HEK293T (cell line): ENCODE results near the gene PYGO2.

Source experiments
- CTCF ChIA-PET: fragments of 350-600 bp; formaldehyde crosslinking; extraction: SDS; loops from one replicate; lab custom pipeline; 2021; ENCODE audit warnings: antibody characterized with exemption, inconsistent platforms; lab: Yijun Ruan, JAX
- POLR2A ChIA-PET: fragments of 350-600 bp; formaldehyde crosslinking; extraction: SDS; loops from one replicate; lab custom pipeline; 2020; ENCODE audit warnings: antibody characterized with exemption, inconsistent platforms; lab: Yijun Ruan, JAX
- DNase-seq: peaks from one replicate; pipeline ENCODE4 v3.0.0; 2012; ENCODE audit warnings: mixed read lengths; ENCODE audit errors: extremely low spot score
- ARNT ChIP-seq: fragments of 450-650 bp; IDR thresholded peaks from 2 replicates; pipeline ENCODE4 v1.6.1; 2017; ENCODE audit warnings: mild to moderate bottlenecking
- BHLHE40 ChIP-seq: fragments of 450-650 bp; IDR thresholded peaks from 2 replicates; pipeline ENCODE4 v1.6.1; 2016; ENCODE audit warnings: mild to moderate bottlenecking, moderate library complexity, borderline replicate concordance
- CTBP1 ChIP-seq: fragments of 450-650 bp; IDR thresholded peaks from 2 replicates; pipeline ENCODE4 v1.6.1; 2016; ENCODE audit warnings: borderline replicate concordance
- ELF4 ChIP-seq: fragments of 450-650 bp; IDR thresholded peaks from 2 replicates; pipeline ENCODE4 v1.6.1; 2017; ENCODE audit warnings: antibody characterized with exemption
- FOXA1 ChIP-seq: fragments of 450-650 bp; IDR thresholded peaks from 2 replicates; pipeline ENCODE4 v1.6.1; 2016; ENCODE audit warnings: mild to moderate bottlenecking
- FOXK2 ChIP-seq: fragments of 450-650 bp; IDR thresholded peaks from 2 replicates; pipeline ENCODE4 v1.6.1; 2016; ENCODE audit warnings: mild to moderate bottlenecking
- FOXM1 ChIP-seq: fragments of 450-650 bp; IDR thresholded peaks from 2 replicates; pipeline ENCODE4 v1.6.1; 2017; ENCODE audit warnings: mild to moderate bottlenecking, borderline replicate concordance
- HDGF ChIP-seq: fragments of 450-650 bp; IDR thresholded peaks from 2 replicates; pipeline ENCODE4 v1.6.1; 2017; ENCODE audit warnings: antibody characterized with exemption, borderline replicate concordance
- L3MBTL2 ChIP-seq: fragments of 450-650 bp; conservative IDR thresholded peaks from 2 replicates; pipeline ENCODE4 v1.6.1; 2016; ENCODE audit warnings: mild to moderate bottlenecking
- LEF1 ChIP-seq: fragments of 450-650 bp; IDR thresholded peaks from 2 replicates; pipeline ENCODE4 v1.6.1; 2017; ENCODE audit warnings: mild to moderate bottlenecking, borderline replicate concordance
- NFRKB ChIP-seq: fragments of 450-650 bp; IDR thresholded peaks from 2 replicates; pipeline ENCODE4 v1.6.1; 2016; ENCODE audit warnings: mild to moderate bottlenecking, moderate library complexity
- SP1 ChIP-seq: fragments of 450-650 bp; IDR thresholded peaks from 2 replicates; pipeline ENCODE4 v1.6.1; 2017
- SUZ12 ChIP-seq: fragments of 450-650 bp; IDR thresholded peaks from 2 replicates; pipeline ENCODE4 v1.6.1; 2016; ENCODE audit warnings: mild to moderate bottlenecking
- TARDBP ChIP-seq: fragments of 450-650 bp; IDR thresholded peaks from 2 replicates; pipeline ENCODE4 v1.6.1; 2016
- ZNF384 ChIP-seq: fragments of 450-650 bp; IDR thresholded peaks from 2 replicates; pipeline ENCODE4 v1.6.1; 2016
- TF ChIP-seq, protein P1 (sequence below): fragments of 450-650 bp; IDR thresholded peaks from 2 replicates; pipeline ENCODE4 v1.6.1; 2016

The PYGO2 gene

GRCh38 chr1:154944401-154945159 is 17.0 kb downstream of the PYGO2 start:
- CTCF ChIA-PET, result interaction anchor here (0.6 to 1.6 kb wide), 10 partner anchors 11 to 385 kb away, joined by 3 to 7 read pairs (median 3); no protein-coding TSS in a partner anchor
- TF ChIP-seq SP1 (no peak), HDGF (no peak), ARNT (no peak), LEF1 (no peak)
- POLR2A ChIA-PET, result interaction anchor here (0.9 to 1.9 kb wide), 5 partner anchors 8 to 242 kb away, joined by 3 to 5 read pairs (median 3); partner anchors contain the start of genes PBXIP1, PMVK and PYGO2
- no peak for DNase-seq

GRCh38 chr1:154943649-154944400 is 17.8 kb downstream of the PYGO2 start:
- TF ChIP-seq, protein P1, sequence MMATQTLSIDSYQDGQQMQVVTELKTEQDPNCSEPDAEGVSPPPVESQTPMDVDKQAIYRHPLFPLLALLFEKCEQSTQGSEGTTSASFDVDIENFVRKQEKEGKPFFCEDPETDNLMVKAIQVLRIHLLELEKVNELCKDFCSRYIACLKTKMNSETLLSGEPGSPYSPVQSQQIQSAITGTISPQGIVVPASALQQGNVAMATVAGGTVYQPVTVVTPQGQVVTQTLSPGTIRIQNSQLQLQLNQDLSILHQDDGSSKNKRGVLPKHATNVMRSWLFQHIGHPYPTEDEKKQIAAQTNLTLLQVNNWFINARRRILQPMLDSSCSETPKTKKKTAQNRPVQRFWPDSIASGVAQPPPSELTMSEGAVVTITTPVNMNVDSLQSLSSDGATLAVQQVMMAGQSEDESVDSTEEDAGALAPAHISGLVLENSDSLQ, result no peak
- TF ChIP-seq SP1 (no peak), HDGF (no peak), ARNT (no peak), FOXM1 (no peak), TARDBP (no peak), LEF1 (no peak), NFRKB (no peak), FOXA1 (no peak), BHLHE40 (no peak), FOXK2 (no peak), SUZ12 (no peak), ELF4 (no peak)
- peak; percentile 73 for DNase-seq
- ChIA-PET CTCF (interaction anchor here (0.6 to 1.5 kb wide), 8 partner anchors 10 to 384 kb away, joined by 3 to 7 read pairs (median 3); no protein-coding TSS in a partner anchor), POLR2A (interaction anchor here (0.6 to 1.9 kb wide), 4 partner anchors 7 to 100 kb away, joined by 3 to 5 read pairs (median 4); partner anchors contain the start of genes PBXIP1, PMVK and PYGO2)

DNA sequence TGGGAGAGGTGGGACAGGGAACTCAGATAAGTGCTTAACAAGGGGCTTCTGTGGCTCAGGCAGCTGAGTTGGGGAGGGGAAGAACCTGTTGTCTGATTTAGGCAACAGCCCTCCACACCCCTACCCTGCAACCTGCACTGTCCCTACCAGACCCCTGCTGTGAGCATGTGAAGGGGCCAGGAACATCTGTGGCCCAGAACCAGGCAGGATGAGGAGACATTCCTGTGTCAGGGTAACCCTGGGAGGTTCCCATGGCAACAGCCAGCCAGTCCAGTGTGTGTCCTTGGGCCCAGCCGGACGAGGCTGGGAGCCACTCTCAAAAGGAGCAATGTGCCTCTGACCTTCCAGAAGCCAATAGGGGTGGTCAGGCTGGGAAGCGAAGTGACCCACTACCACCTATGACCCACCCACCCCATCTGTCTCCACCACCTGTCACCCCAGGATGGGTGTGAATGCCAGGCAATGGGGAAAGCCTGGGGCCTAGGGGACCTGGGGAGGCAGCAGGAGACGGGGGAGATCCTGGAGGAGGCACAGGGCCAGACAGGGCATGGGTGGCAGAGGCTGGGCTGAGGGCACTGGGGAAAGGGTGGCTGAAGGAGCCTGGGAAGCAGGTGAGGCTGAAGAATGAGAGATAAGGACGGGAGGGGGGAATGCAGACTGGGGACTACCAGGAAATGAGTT is 20.1 kb downstream of the PYGO2 start:
- DNase-seq, result no peak
- CTCF ChIA-PET, result interaction anchor here (0.6 kb wide), 1 partner anchor 80 kb away, joined by 3 read pairs; no protein-coding TSS in a partner anchor
- no peak for TF ChIP-seq FOXM1
- TF ChIP-seq L3MBTL2, result no peak
- TF ChIP-seq NFRKB, result no peak
- TF ChIP-seq CTBP1, result no peak
- TF ChIP-seq, protein P1, result no peak
- no peak for TF ChIP-seq FOXK2
- TF ChIP-seq ARNT, result no peak
- TF ChIP-seq HDGF, result no peak
- TF ChIP-seq LEF1, result no peak
- no peak for TF ChIP-seq BHLHE40
- POLR2A ChIA-PET, result no interaction called here

DNA sequence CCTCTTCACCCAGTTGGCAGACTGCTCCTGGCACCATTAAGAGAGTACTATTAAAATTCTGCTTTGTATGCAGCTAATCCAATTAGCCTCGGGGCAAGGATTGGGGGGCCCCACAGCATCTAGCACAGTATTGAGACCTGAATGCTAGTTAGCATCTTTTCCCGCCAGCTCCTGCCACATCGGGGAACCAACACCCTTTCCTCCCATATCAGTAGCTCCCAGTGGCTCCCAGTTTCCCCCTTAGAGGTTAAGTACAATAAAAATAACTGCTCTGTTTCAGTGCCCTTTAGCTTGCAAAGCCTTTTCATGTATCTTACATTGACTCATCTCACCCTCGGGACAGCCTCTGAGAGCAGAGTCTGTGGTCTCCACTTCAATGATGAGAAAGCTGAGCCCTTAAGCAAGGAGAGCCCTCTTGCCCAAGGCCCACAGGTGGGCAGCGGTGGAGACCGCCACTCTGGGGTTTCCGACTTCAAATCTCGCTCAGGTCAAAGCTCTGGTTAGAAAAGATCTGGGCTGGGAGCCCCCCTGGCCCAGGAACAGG is 20.9 kb downstream of the PYGO2 start:
- no peak for DNase-seq
- ChIA-PET POLR2A (interaction anchor here (0.6 to 1.2 kb wide), 2 partner anchors 33 to 178 kb away, joined by 4 read pairs; no protein-coding TSS in a partner anchor), CTCF (interaction anchor here (0.6 to 0.9 kb wide), 2 partner anchors 34 to 79 kb away, joined by 3 read pairs; no protein-coding TSS in a partner anchor)
- TF ChIP-seq L3MBTL2, result no peak
- TF ChIP-seq BHLHE40, result no peak

GRCh38 chr1:154940213-154940560 is 21.4 kb downstream of the PYGO2 start:
- TF ChIP-seq TARDBP (no peak), ELF4 (no peak)
- POLR2A ChIA-PET, result interaction anchor here (0.7 to 1.2 kb wide), 2 partner anchors 33 to 380 kb away, joined by 3 to 4 read pairs; no protein-coding TSS in a partner anchor
- DNase-seq, result no peak
- CTCF ChIA-PET, result interaction anchor here (0.9 kb wide), 2 partner anchors 11 to 33 kb away, joined by 3 to 4 read pairs; no protein-coding TSS in a partner anchor

DNA sequence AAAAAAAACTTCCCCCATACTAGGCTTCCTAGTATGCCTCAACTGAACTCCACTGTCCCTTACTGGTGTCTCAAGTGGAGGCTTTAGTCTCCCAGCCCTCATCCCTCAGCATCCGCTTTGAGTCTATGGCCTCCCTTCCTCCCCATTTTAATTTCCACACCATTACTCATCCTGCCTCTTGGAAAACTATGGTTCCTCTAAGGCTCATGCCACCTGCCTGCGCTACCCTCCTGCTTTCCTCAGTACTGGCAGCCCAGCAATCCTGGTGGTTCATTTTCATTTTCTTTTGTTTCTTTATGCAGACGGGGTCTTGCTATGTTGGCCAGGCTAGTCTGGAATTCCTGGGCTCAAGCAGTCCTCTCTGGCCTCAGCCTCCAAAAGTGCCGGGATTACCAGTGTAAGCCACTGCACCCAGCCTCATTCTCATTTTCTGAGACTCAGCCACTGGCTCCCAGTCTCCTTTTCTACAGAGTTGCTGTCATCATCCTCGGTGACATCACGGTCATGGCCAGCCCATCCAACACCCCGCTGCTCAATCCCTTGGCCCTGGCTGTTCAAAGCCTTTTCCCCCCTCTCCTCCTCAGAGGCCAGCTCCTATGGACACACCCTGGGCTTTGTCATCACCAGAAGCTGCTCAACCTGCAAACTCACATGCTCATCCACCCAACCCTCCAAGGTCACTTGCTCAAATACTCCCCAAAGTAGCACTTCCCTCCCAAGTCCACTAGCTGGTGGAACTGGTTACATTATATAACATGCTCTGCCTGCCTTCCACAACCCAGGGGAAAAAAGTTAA is 22.8 kb downstream of the PYGO2 start:
- no peak for DNase-seq
- ChIA-PET CTCF (interaction anchor here (0.9 to 1.0 kb wide), 2 partner anchors 13 to 269 kb away, joined by 3 to 4 read pairs; no protein-coding TSS in a partner anchor), POLR2A (interaction anchor here (1.1 to 3.2 kb wide), 2 partner anchors 17 to 61 kb away, joined by 3 to 18 read pairs; partner anchors contain the start of gene PBXIP1)
- no peak for TF ChIP-seq CTBP1
- TF ChIP-seq SUZ12, result no peak
- no peak for TF ChIP-seq L3MBTL2
- no peak for TF ChIP-seq FOXA1
- TF ChIP-seq ZNF384, result no peak
- TF ChIP-seq, protein P1, result no peak
- TF ChIP-seq FOXK2, result no peak
- no peak for TF ChIP-seq ARNT
- no peak for TF ChIP-seq NFRKB
- no peak for TF ChIP-seq LEF1
- TF ChIP-seq BHLHE40, result no peak
- no peak for TF ChIP-seq TARDBP
- TF ChIP-seq SP1, result no peak
- TF ChIP-seq HDGF, result no peak
- TF ChIP-seq FOXM1, result no peak
- no peak for TF ChIP-seq ELF4
